GM18517 (cell line): Measurements from ENCODE around the gene FAM3C.
A peak's percentile ranks its signal among the peaks of the same experiment; 100 is the strongest.

Source experiments
- ATAC-seq: cut with Tn5 transposase; IDR thresholded peaks from one replicate; pipeline ENCODE4 v1.9.1; 2021; ENCODE audit warnings: mild to moderate bottlenecking, moderate library complexity; ENCODE audit not compliant: unreplicated experiment

The FAM3C gene

DNA sequence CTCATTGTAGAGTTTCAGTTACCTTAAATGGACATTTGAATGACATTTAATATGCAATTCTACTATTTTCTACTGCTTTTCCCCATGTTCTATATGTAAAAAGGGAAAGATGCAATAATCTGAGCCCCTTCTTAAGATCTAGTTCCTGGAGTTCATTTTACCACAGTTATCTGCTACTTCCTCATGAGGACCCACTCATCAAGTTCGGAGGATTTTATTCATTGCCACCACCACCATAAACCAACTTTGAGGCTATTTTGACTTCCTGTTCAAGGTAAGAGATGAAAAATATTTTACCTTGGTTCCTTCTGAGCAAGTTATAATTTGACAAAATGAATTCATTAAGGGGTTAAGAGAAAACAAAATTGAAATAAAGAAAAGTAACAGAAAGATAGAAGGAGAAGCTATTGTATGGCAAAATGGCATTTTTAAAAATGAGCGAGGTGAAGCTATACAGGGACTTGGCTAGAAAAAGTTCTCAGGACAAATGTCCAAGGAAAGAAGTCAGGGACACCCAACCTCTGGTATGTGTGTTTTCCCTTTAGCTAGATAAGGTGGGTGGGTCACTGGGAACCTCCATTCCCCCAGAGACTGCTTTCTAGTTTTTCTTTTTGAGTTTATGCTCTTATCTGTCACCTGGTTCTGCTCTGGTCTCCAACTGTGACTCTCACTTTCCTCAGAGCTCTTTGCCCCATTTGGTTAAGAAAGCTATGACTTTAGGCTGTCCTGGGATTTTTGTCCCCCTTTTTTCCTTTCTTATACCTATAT, 14.9 kb upstream of the FAM3C start:
- ATAC-seq, result peak; percentile 66

DNA sequence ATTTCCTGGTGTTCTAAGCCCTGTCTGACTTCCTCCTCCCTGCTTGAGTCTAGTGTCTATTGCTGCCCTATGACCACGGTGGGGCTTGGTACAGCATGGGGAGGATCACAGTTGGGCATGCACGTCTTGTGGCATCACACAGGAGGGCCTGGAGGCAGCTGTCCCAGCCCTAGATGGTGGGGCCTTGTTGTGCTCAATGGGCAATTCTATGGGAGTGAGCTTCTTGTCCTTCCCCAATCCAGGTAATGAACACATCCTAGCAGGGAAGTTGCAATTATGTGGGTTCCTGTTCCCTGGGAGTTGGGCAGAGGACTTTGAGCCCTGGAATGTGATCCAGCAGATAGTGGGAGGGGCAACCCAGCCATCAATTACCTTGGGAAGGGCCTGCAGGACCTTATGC, 10.8 kb upstream of the FAM3C start:
- ATAC-seq, result no peak

DNA sequence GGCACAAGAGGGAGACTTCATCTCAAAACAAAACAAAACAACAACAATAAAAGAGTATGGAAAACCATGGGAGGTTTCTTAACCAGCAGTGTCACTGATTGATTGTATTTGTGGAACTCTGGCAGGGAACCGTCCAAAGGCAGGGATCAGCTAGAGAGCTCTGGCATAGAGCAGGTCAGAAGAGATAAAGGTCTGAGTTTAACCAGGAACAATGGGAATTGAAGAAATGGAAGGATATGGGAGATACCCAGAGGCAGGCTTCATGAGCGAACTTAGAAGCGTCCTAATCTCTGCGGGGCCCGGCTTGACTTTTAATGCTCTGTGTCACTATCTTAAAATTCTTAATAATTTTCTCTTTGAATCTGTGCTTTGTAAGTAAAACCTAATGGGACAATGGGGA, 10.4 kb upstream of the FAM3C start:
- no peak for ATAC-seq

DNA sequence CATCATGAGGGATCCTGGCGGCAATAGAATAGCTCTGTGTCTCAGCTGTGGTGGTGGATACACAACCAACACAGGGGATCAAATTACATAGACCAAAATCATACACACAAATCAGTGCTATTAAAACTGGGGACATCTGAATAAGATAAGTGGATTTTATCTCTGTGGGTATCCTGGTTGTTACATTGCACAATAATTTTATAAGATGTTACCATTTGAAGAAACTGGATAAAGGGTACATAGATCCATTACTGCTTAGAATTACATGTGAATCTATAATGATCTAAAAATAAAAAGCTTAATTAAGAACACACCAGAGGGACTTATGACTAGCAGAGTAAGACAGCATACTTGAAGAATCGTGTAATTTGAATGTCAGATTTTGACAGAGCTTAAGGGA, 8.2 kb upstream of the FAM3C start:
- ATAC-seq, result no peak

DNA sequence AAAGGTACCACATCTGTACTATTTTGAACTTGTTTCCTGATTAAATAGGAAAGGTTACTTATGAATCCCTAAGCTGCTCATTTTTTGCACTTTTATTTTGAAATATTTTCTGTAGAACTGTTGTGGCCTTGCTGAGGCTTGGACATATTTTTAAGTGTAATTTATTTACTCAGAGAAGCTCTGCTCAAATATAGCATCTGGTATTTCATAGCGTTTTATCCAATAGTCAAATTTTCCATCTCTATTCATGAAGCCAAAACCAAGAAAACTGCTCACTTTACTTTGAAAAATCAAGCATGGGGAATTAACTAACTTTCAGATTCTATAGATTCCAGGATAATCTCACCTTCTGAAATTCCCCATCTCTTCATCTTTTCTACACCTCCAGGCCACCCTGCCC, 6.6 kb upstream of the FAM3C start:
- no peak for ATAC-seq

DNA sequence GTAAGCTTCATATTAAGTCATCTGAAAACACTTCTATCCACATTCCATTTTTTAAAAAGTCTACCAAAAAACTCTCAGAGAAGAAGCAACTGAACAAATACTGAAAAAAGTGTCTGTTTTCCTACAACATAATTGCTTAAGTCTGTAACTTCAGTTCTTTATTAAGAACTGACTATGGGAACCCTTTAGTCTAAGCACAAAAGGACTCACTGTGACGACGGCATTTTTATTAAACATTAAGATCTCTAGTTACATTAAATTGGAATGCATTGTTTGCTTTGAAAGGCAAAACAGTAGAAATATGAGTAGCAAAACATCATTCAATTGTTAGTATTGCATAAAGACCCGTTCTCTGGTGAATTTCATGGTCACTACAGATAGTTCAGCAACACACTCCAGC, 5.8 kb upstream of the FAM3C start:
- no peak for ATAC-seq

DNA sequence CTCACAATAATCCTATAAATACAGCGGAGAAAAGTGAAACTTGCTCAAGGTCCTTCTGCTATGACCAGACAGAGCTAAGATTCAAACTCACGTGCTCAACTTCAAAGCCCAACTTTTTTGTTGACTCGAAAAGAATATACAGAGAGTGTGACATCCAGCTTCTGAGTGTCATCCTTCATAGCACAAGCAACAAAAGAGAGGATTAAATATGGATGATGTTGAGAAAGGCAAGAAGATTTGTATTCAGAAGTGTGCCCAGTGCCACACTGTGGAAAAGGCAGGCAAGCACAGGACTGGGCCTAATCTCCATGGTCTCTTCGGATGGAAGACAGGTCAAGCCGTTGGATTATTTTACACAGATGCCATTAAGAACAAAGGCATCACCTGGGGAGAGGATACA, 2.1 kb upstream of the FAM3C start:
- no peak for ATAC-seq

DNA sequence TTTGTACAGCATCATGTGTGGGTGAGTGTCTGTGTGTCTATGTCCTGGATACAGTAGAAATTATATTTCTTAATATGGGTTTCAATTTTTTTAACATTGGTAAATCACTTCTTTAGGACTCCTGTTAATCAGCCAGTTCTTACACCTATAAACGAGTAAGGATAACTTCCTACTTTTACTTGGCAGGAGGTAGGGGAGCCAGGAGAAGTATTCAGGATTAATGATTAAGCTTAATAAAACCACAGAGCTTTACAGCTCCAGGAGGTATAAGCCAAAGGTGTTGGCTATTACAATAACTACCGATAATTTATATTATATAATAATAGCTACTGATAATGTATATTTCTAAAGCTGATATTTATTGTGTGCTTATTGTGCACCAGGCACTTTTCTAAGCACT, 1.7 kb upstream of the FAM3C start:
- ATAC-seq, result no peak

DNA sequence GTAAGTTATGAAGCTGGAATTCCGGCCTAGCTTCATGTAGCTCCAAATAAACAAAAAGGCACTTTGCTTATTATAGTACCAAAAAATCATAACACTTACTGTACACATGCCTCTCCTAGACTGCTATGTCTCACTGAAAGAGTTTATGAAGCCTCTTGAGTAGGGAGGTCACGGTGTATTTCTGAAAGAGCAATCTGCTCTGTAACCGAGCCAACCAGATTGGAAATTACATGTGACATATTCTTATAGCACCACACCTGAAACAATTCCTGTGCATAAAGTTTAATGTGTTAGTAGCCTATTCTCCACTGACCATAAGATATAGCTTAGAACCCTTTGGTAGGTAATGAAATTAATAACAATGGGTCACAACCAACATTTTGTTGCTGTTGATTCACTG, 1.3 kb upstream of the FAM3C start:
- ATAC-seq, result no peak

DNA sequence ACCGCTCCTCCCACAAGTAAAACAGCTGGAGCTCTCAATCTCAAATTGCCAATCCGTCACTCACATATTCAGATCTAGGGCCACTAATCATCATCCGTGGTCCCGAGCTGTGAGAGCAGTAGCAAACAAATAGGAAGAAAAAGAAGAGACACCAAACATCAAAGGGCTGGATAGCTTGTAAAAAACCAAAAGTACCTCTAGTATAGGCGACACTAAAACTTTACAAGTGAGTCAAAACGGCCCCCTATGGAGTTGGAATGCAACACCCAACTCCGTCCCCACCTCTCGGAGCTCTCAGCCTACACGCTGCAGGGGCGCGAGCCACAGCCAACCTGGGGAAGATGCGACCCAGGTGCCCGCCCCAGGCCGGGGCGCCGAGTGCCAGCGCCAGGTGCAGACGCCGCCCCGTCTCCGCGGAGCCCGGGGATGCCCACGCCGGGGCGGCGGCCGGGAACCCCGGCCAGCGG, 581 bp downstream of the FAM3C start:
- peak; percentile 39 for ATAC-seq

DNA sequence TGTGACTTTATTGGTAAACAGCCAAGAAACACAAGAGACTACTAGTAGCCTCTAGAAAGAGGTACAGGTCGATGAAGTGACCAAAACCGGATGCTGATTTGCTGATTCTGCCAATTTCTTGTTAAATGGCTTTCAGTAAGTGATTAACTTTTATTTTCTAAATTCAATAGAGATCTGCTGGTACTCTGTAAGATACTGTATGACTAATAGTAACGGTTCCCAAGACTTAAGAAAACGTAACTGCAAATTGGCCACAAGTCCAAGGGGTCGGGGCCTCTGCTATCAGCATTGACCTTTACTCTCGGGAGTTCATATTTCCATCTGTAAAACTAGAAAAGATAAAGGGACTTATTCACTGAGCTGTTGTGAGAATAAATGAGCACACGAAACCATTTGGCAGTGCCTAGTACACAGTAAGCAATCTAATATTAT, 1.4 kb downstream of the FAM3C start:
- no peak for ATAC-seq

DNA sequence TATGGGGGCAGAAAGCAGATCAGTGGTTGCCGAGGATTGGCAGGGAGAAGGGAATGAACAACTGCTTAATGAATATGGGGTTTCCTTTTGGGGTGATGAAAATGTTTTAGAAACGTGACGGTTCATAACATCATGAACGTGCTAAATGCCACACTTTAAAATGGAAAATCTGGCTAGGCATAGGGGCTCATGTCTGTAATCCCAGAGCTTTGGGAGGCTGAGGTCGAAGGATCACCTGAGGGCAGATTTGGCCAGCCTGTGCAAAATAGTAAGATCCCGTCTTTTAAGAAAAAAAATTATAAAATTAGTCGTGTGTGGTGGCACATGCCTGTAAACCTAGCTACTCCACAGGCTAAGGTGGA, 3.1 kb downstream of the FAM3C start:
- ATAC-seq, result no peak

DNA sequence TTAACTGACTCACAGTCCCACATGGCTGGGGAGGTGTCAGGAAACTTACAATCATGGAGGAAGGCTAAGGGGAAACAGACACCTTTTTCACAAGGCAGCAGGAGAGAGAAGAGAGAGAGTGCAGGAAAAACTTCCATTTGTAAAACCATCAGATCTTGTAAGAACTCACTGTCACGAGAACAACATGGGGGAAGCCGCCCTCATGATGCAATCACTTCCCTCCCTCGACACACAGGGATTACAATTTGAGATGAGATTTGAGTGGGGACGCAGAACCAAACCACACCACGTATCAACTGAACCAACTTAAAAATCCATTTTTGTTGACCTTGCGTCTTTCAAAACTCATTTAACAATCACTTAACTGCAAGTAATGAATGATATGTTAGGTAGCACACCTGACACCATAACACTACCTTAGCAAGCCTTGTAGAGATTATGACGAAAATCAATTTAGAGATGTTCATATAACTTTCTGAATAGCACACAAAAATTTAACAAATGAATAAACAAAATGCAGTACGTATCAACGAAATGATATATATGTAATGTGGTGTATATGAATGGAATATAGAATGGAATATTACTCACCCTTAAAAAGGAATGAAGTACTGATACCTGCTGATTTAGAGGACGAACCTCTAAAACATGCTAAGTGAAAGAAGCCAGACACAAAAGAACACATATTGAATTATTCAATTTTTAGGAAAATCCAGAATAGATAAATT, 3.7 kb downstream of the FAM3C start:
- no peak for ATAC-seq

DNA sequence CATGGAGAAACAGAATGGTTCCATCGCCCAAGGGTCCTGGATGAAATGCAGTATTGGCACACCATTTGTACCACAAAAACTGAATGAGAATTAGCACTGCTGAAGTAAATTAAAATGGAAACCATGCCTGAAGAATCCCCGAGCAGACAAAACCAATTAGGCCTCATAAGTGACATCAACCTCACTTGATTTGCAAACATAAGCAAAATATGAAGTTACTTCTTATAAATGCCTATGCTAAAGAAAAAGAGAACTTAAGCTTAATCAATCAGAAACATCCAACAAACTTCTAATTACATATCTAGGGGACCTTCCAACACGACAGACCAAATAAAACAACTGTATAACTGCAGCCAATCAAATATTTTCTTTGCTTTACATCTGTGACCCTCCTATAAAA, 4.4 kb downstream of the FAM3C start:
- ATAC-seq, result no peak

DNA sequence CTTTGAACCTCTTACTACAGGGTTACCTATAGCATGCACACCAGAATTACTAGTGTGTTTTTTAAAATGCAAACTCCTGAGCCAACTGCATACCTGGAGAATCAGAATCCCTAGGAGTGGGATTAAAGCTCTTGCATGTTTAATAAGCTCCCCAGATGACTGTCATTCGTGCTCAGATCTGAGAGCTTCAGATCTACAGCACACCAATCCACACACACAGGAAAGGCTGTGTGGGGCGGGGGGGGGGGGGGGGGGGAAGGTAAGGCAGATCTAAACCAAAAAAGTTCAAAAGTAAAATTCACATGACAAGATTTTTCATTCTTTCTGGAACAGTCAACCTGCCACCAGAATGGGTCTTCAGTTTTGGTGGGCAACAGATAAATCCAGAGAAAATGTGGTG, 5.5 kb downstream of the FAM3C start:
- no peak for ATAC-seq

DNA sequence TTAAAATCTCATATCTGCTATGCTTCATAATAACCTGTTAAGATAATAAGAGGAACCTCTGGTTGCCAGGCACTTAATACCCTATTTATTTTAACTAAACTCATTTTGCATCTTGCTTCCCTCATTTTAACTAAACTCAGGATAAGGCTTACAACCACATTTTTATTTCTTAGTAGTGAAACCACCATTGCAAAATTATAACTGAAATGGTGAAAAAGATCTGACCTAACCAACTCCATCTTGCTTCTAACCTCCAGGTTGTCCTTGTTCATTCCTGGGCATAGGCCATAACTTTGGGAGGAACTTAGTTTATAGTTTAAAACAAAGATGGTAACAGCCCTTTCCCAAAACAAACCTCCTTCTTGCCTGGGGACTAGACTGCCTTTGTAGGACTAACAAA, 6.0 kb downstream of the FAM3C start:
- no peak for ATAC-seq

DNA sequence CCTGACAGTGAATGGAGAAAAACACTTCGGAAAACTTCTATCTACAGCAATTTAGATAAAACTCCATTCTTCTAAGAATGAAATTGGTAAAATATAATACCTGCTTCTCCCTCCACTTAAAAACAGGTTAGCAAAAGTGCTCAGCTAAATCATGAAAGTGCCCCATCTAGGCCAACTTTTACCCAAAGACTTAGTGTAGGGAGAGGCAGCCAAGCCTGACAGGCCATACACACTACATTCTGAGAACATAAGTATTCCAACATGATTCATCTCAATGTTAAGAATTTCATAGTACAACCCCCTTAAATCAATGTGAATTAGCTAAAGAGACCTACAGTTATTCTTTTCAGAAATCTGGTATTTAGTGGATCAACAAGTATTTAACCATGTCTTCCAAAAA, 7.2 kb downstream of the FAM3C start:
- ATAC-seq, result no peak

DNA sequence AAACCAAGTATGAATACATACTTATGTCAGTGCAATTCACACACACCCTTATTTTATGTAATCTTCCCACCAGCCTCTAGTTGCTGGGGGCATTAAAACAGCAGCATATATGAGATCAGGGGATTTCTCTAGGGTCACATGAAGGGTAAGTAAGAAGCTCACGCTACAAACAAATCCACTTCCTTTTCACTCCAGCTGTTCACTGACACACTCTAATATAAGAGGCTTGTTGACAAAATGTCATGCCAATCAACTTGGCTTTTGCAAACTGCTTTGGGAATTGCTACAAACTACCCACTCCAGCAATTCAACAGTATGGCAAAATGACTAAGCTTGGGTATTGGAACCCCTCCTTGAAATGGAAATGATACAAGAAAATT, 10.3 kb downstream of the FAM3C start:
- peak; percentile 96 for ATAC-seq

DNA sequence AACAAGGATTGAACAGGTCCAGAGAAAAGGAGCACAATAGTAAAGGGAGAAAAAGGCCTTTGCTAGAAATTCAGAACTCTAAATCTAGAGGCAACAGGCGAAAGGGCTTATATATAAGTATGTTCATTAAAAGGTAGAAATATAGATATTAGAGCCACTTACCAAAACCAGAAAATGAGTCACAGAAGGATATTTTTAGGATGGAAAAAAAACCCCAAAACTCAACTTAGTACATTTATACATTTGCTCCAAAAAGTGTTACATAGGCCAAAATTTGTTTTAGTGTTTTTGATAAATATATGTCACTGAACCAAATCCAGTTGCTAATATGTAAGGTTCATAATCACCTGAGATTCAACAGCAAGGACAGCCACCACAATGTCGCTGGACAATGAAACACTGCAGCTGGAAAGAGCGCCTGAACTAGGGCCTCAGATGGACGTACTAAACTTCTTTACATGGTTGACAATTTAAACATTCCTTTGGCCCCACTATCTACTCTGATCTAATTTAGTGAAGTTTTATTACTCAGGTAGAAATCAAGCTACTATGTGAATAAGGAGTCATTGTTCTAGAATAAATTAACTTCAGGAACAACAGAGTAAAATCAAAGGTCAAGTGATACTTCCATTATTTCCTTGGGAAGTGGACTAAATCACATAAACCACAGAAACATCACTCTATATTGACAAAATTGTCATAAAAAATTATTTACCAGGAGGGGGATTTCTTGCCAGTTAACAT, 10.9 kb downstream of the FAM3C start:
- ATAC-seq, result no peak

DNA sequence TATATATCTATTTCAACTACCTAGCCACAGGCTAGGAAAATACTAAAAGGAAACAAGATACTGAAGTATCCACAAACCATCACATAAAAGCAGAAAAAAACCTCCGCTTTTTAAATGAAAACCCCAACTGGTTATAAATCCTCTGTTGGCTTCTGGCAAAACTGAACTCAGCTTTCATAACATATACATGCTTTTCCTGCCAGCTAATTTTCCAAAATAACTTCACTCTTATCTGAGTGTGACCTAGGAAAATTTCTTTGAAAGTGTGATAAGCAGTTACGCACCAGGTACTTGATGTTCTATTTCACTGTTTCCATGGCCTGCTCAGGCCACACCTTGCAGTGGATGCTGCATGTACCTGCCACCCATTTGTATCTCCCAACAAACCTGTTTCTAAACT, 11.8 kb downstream of the FAM3C start:
- no peak for ATAC-seq

DNA sequence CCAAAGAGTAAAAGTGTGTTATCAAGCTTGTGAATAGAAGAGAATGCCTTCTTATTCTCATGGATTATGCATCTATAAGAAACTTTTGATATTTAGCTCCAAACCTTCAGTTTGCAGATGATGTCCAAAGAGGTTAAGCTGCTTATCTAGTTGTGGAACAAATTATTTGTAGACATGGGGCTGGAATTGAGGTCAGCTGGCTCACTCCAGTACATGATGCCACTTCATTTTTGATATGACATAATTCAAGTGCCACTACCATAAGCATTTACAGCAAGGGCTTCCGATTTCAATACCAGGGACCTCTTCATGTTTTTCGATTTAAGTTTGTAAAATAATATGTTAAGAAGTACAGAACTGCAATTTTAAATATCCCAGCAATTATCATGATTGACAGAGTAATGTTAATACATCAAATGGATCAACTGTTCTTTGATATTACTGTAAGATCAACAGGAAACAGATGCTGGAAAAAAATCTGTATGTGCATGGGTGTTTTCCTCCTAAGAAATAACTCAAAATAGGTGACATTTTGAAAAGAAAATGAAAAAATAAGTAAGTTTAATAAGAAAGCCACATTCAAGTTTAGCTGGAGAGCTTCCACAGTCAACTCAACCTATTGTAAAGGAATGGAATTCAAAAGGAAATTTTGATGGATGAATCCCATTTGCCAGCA, 12.7 kb downstream of the FAM3C start:
- ATAC-seq, result no peak
